HG02981 (cell line): Measurements from ENCODE around the gene LAMA3.

ENCODE experiments used
- ATAC-seq: cut with Tn5 transposase; IDR thresholded peaks from one replicate; pipeline ENCODE4 v1.9.1; 2021; ENCODE audit warnings: mild to moderate bottlenecking, moderate library complexity; ENCODE audit not compliant: unreplicated experiment

LAMA3 gene

GRCh38 chr18:23868136-23868785, 179.0 kb downstream of the LAMA3 start:
- ATAC-seq, result no peak

- ATAC-seq, result no peak
Measured at GRCh38 chr18:23870676-23871380, 181.6 kb downstream of the LAMA3 start.

- ATAC-seq, result peak; percentile 84
Measured at GRCh38 chr18:23871410-23871809, 182.2 kb downstream of the LAMA3 start.

- ATAC-seq, result no peak
Measured at GRCh38 chr18:23872701-23873550, 183.7 kb downstream of the LAMA3 start.

- no peak for ATAC-seq
Measured at GRCh38 chr18:23875966-23876895, 187.0 kb downstream of the LAMA3 start.

- no peak for ATAC-seq
Measured at GRCh38 chr18:23876921-23877320, 187.7 kb downstream of the LAMA3 start.

- no peak for ATAC-seq
Measured at GRCh38 chr18:23877371-23877770, 188.1 kb downstream of the LAMA3 start.

GRCh38 chr18:23878336-23878900, 189.2 kb downstream of the LAMA3 start:
- ATAC-seq, result no peak

GRCh38 chr18:23879126-23879525, 189.9 kb downstream of the LAMA3 start:
- no peak for ATAC-seq

GRCh38 chr18:23879544-23879943, 190.3 kb downstream of the LAMA3 start:
- ATAC-seq, result no peak

GRCh38 chr18:23879966-23880565, 190.8 kb downstream of the LAMA3 start:
- ATAC-seq, result no peak

GRCh38 chr18:23880931-23881617, 191.8 kb downstream of the LAMA3 start:
- ATAC-seq, result no peak

GRCh38 chr18:23881778-23882177, 192.5 kb downstream of the LAMA3 start:
- ATAC-seq, result no peak

- ATAC-seq, result no peak
Measured at GRCh38 chr18:23882616-23883276, 193.5 kb downstream of the LAMA3 start.

GRCh38 chr18:23883277-23883790, 194.1 kb downstream of the LAMA3 start:
- ATAC-seq, result no peak

- ATAC-seq, result no peak
Measured at GRCh38 chr18:23884681-23885375, 195.6 kb downstream of the LAMA3 start.

GRCh38 chr18:23885750-23886149, 196.5 kb downstream of the LAMA3 start:
- no peak for ATAC-seq

GRCh38 chr18:23887035-23887434, 197.8 kb downstream of the LAMA3 start:
- ATAC-seq, result no peak
